ENCODE results near the gene BTBD9.

DNA sequence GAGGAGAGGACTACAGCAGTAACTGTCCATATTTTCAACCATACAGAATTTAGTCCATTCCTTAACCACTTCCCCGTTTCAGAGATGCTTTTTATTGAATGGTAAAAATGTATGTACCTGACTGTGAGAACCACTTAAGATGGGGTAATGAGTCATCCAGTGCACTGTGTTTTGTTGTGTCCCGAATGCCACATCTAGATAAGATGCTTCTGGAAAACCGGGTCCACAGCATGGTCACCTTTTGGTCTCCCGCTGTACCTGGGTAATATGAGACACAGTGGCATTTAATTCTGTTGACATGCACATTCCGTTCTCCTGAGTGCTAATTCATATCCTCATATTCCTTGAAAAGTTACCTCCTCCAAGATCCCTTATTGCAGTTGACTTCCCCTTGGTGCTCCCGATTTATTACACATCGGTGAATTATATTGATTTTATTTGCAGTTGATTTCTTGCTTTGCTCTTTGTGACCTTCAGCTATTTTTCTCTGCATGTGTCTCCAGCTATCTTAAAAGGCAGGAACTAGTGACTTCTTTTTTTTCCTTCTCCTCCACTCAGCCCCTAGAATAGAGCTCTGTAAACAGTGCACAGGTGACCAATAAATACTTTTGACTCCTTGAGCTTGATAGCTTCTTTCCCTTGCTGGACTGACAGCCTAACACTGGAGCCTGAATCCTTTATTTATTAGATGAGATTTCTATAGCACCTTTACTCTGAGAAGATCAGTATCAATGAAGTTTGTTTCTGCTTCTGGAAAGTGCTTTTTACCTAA, 505.6 kb downstream of the BTBD9 start:
- TF ChIP-seq ETV6 (IDR thresholded peaks at IDR 0.05; ENCODE audit: borderline replicate concordance in 1 of 2, low read depth in 2 of 2, low read length in 1 of 2) (no peak), ETV6 (CRISPR knock-in tag; IDR thresholded peaks at IDR 0.05; ENCODE audit: borderline replicate concordance) (no peak), FOXK2 (conservative IDR thresholded peaks at IDR 0.05 in 1 of 2, IDR thresholded peaks at IDR 0.05 in 1 of 2; ENCODE audit: low read depth in 2 of 2) (no peak), ZNF239 (CRISPR knock-in tag; IDR thresholded peaks at IDR 0.05) (no peak), TRIM28 (IDR thresholded peaks at IDR 0.05) (no peak), EZH2 (IDR thresholded peaks at IDR 0.05; ENCODE audit: borderline replicate concordance, low read depth, low read length) (no peak), CREB1 (IDR thresholded peaks at IDR 0.05) (no peak), CREB1 (CRISPR knock-in tag; IDR thresholded peaks at IDR 0.05) (no peak), RNF2 (IDR thresholded peaks at IDR 0.05) (no peak), STAG1 (CRISPR knock-in tag; IDR thresholded peaks at IDR 0.05; ENCODE audit: borderline replicate concordance) (no peak), NRF1 (conservative IDR thresholded peaks at IDR 0.05 in 1 of 2, IDR thresholded peaks at IDR 0.05 in 1 of 2) (no peak), FUS (optimal IDR thresholded peaks at IDR 0.05; ENCODE audit: low read depth, low read length) (no peak), MAX (CRISPR knock-in tag; IDR thresholded peaks at IDR 0.05) (no peak)
- TF ChIP-seq, protein P1, sequence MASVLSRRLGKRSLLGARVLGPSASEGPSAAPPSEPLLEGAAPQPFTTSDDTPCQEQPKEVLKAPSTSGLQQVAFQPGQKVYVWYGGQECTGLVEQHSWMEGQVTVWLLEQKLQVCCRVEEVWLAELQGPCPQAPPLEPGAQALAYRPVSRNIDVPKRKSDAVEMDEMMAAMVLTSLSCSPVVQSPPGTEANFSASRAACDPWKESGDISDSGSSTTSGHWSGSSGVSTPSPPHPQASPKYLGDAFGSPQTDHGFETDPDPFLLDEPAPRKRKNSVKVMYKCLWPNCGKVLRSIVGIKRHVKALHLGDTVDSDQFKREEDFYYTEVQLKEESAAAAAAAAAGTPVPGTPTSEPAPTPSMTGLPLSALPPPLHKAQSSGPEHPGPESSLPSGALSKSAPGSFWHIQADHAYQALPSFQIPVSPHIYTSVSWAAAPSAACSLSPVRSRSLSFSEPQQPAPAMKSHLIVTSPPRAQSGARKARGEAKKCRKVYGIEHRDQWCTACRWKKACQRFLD (CRISPR knock-in tag; IDR thresholded peaks at IDR 0.05): no peak
